HepG2 (cell line): Measurements from ENCODE around the gene ADM. TPM values are rescaled to one million over a fixed set of nuclear protein-coding genes. Genes with fewer than 3 reads are reported as not detected.
A peak's percentile ranks its signal among the peaks of the same experiment; 100 is the strongest.

Experiments
- FOSL2 ChIP-seq: sonication (generic); formaldehyde crosslinking; IDR thresholded peaks from 2 replicates; pipeline ENCODE4 v1.4.0; 2020; ENCODE audit warnings: missing genetic modification reagents
- KDM2A ChIP-seq: sonication (generic); formaldehyde crosslinking; IDR thresholded peaks from 2 replicates; pipeline ENCODE4 v1.4.0; 2020; ENCODE audit warnings: low read depth, missing genetic modification reagents, borderline replicate concordance
- KDM6A ChIP-seq: IDR thresholded peaks from 2 replicates; pipeline ENCODE4 v1.6.1; 2016; ENCODE audit warnings: low read depth
- MLXIP ChIP-seq: sonication (generic); formaldehyde crosslinking; IDR thresholded peaks from 2 replicates; pipeline ENCODE4 v1.9.0; 2021; ENCODE audit warnings: missing genetic modification reagents, borderline replicate concordance
- NFIB ChIP-seq: sonication (generic); formaldehyde crosslinking; IDR thresholded peaks from 2 replicates; pipeline ENCODE4 v1.9.0; 2021; ENCODE audit warnings: missing genetic modification reagents, mild to moderate bottlenecking, borderline replicate concordance
- PRPF4 ChIP-seq: fragments of 200-400 bp; formaldehyde crosslinking; IDR thresholded peaks from 2 replicates; pipeline ENCODE4 v1.6.1; 2016; ENCODE audit warnings: low read length, low read depth; ENCODE audit not compliant: poor library complexity, severe bottlenecking
- TBX3 ChIP-seq: fragments of 450-650 bp; IDR thresholded peaks from 2 replicates; pipeline ENCODE4 v1.6.1; 2017; ENCODE audit warnings: antibody characterized with exemption, mild to moderate bottlenecking, inconsistent platforms, borderline replicate concordance
- ZBTB37 ChIP-seq: sonication (generic); formaldehyde crosslinking; IDR thresholded peaks from 2 replicates; pipeline ENCODE4 v1.4.0; 2020; ENCODE audit warnings: mild to moderate bottlenecking, missing genetic modification reagents
- ZFP36L1 ChIP-seq: sonication (generic); formaldehyde crosslinking; IDR thresholded peaks from 2 replicates; pipeline ENCODE4 v1.8.0; 2022; ENCODE audit warnings: mild to moderate bottlenecking, missing genetic modification reagents, moderate library complexity
- ZNF326 ChIP-seq: sonication (generic); formaldehyde crosslinking; IDR thresholded peaks from 2 replicates; pipeline ENCODE4 v1.4.0; 2020; ENCODE audit warnings: missing genetic modification reagents, borderline replicate concordance
- ZNF468 ChIP-seq: sonication (generic); formaldehyde crosslinking; IDR thresholded peaks from 2 replicates; pipeline ENCODE4 v1.8.0; 2022; ENCODE audit warnings: mild to moderate bottlenecking, moderate library complexity, missing genetic modification reagents
- ZNF484 ChIP-seq: sonication (generic); formaldehyde crosslinking; IDR thresholded peaks from 2 replicates; pipeline ENCODE4 v1.5.1; 2020; ENCODE audit warnings: mild to moderate bottlenecking, low read depth, missing genetic modification reagents, borderline replicate concordance
- ZNF720 ChIP-seq: sonication (generic); formaldehyde crosslinking; IDR thresholded peaks from 2 replicates; pipeline ENCODE4 v1.4.0; 2020; ENCODE audit warnings: missing genetic modification reagents
- ZNF737 ChIP-seq: sonication (generic); formaldehyde crosslinking; IDR thresholded peaks from 2 replicates; pipeline ENCODE4 v1.5.0; 2020; ENCODE audit warnings: missing genetic modification reagents, mild to moderate bottlenecking, borderline replicate concordance
- polyA plus RNA-seq, 8 experiments: library from polyadenylated mRNA; depleted of rRNA in 3 of 8; stranded (reverse) in 7 of 8; unstranded in 1 of 8; fragments of >200 nt; fragmentation: Illumina TruSeq in 4 of 8; extraction: Trizol in 4 of 8; gene quantifications; 2 replicates each; pipeline versions ENCODE4 v1.2.1 to v1.2.3, GENCODE V29; 2011 to 2016; ENCODE audit warnings: low read depth in 4 of 8, missing spikeins in 1 of 8, mixed read lengths in 1 of 8; ENCODE audit not compliant: insufficient read depth in 1 of 8
- total RNA-seq, 5 experiments: library from RNA; depleted of rRNA; stranded (reverse); fragments of >200 nt; fragmentation: Illumina TruSeq; extraction: Trizol; gene quantifications; 2 replicates each; pipeline ENCODE4 v1.2.3, GENCODE V29; 2016; ENCODE audit warnings: low read depth in 1 of 5
- TF ChIP-seq, protein P1 (sequence below): IDR thresholded peaks from 2 replicates; pipeline ENCODE4 v1.6.1; 2016; ENCODE audit warnings: missing biosample characterization, missing genetic modification reagents, low read depth
- TF ChIP-seq, protein P2 (sequence below): sonication (generic); formaldehyde crosslinking; IDR thresholded peaks from 2 replicates; pipeline ENCODE4 v1.4.0; 2020; ENCODE audit warnings: missing genetic modification reagents, low read depth, mild to moderate bottlenecking, borderline replicate concordance
- TF ChIP-seq, protein P3 (sequence below): sonication (generic); formaldehyde crosslinking; IDR thresholded peaks from 2 replicates; pipeline ENCODE4 v1.5.1; 2020; ENCODE audit warnings: missing genetic modification reagents, mild to moderate bottlenecking, borderline replicate concordance

The ADM gene
- total and polyA plus RNA-seq, 2 of the 13 experiments (the other 11 are each of a cell fraction or from before 2014, with no cell fraction given) = 10.7 to 26.1 TPM

DNA sequence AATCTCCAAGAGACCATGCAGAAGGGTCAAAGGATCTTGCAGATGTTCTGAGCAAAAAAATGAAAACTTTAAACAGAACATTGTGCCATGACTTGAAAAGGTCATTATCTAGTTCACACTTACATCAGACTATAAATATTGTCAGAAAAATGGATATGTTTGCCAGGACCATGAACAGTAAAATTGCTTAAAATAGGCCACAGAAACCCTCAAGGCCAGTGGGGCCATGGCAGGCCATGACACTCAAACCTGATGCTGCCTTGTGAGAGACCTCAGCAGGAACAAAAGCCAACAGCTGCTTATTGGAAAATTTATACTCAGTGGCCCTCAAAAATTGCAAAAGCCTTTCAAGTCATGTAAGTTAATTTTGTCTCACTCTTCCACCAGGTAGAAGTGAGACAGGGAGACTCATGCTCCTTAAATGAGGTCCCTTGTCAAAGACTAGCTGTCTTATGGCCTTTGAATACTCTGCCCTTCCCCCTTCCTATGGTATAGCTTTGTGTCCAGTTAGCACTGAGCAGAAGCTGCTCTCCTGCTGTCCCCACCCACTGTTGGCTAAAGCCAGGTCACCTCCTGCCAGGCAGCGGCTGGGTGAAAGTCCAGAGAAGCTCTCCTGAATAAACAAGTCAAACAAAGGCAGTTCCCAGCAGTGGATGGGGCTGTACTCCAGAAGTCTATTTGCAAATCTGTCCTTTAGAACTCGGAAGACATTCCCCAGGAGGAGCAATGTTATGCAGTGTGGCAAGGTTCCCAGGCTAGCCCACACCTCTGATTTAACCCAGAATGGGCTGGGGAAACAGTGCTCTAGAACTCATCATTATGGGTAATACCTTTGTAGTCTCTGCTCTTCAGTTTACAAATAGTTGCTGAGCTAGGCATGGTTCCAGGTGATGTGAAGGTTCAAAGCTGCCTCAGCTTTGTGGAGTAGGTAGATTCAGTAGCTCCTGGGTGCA lies 21.4 kb downstream of the ADM start (continued):
- TF ChIP-seq MLXIP (CRISPR knock-in tag) (no peak), ZNF326 (CRISPR knock-in tag) (no peak), KDM6A (peak; percentile 98), FOSL2 (CRISPR knock-in tag) (peak; percentile 85), ZNF484 (CRISPR knock-in tag) (no peak), ZFP36L1 (CRISPR knock-in tag) (no peak), ZBTB37 (0 out of 2 replicates have a peak, but pooled peaks have one; percentile 74), ZNF720 (CRISPR knock-in tag) (no peak), PRPF4 (peak; percentile 32), ZNF737 (no peak), KDM2A (CRISPR knock-in tag) (peak; percentile 62; the same call in 1 of the 2 replicates), ZNF468 (CRISPR knock-in tag) (no peak), TBX3 (no peak), NFIB (CRISPR knock-in tag) (no peak)
- TF ChIP-seq, protein P1, sequence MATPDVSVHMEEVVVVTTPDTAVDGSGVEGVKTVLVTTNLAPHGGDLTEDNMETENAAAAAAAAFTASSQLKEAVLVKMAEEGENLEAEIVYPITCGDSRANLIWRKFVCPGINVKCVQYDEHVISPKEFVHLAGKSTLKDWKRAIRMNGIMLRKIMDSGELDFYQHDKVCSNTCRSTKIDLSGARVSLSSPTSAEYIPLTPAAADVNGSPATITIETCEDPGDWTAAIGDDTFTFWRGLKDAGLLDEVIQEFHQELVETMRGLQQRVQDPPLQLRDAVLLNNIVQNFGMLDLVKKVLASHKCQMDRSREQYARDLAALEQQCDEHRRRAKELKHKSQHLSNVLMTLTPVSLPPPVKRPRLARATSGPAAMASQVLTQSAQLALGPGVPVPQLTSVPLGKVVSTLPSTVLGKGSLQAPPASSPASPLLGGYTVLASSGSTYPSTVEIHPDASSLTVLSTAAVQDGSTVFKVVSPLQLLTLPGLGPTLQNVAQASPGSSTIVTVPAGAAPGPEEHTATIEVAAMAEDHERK (CRISPR knock-in tag) = no peak
- TF ChIP-seq, protein P2, sequence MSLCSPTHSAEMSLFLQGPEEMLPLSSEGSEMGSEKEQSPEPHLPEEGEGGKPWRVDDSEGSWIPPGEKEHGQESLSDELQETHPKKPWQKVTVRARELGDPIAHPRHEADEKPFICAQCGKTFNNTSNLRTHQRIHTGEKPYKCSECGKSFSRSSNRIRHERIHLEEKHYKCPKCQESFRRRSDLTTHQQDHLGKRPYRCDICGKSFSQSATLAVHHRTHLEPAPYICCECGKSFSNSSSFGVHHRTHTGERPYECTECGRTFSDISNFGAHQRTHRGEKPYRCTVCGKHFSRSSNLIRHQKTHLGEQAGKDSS (CRISPR knock-in tag) = peak; percentile 75; the same call in 1 of the 2 replicates
- TF ChIP-seq, protein P3, sequence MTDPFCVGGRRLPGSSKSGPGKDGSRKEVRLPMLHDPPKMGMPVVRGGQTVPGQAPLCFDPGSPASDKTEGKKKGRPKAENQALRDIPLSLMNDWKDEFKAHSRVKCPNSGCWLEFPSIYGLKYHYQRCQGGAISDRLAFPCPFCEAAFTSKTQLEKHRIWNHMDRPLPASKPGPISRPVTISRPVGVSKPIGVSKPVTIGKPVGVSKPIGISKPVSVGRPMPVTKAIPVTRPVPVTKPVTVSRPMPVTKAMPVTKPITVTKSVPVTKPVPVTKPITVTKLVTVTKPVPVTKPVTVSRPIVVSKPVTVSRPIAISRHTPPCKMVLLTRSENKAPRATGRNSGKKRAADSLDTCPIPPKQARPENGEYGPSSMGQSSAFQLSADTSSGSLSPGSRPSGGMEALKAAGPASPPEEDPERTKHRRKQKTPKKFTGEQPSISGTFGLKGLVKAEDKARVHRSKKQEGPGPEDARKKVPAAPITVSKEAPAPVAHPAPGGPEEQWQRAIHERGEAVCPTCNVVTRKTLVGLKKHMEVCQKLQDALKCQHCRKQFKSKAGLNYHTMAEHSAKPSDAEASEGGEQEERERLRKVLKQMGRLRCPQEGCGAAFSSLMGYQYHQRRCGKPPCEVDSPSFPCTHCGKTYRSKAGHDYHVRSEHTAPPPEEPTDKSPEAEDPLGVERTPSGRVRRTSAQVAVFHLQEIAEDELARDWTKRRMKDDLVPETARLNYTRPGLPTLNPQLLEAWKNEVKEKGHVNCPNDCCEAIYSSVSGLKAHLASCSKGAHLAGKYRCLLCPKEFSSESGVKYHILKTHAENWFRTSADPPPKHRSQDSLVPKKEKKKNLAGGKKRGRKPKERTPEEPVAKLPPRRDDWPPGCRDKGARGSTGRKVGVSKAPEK (CRISPR knock-in tag) = no peak
